Measurements from ENCODE around the gene DEAF1.

Gene DEAF1

GRCh38 chr11:611001-611996, 83.7 kb downstream of the DEAF1 start:
- DNase-seq (ENCODE audit: low read depth in 3 of 3), result no peak

GRCh38 chr11:610146-610801, 84.7 kb downstream of the DEAF1 start:
- no peak for DNase-seq (ENCODE audit: low read depth in 3 of 3)

GRCh38 chr11:609341-609811, 85.6 kb downstream of the DEAF1 start:
- no peak for DNase-seq (ENCODE audit: low read depth in 3 of 3)

GRCh38 chr11:608791-609251, 86.2 kb downstream of the DEAF1 start:
- DNase-seq (ENCODE audit: low read depth in 3 of 3), result no peak

- no peak for DNase-seq (ENCODE audit: low read depth in 3 of 3)
These were observed 86.9 kb downstream of the DEAF1 start for GRCh38 chr11:607971-608659.

GRCh38 chr11:607020-607780, 87.8 kb downstream of the DEAF1 start:
- DNase-seq (ENCODE audit: low read depth in 3 of 3), result no peak

- DNase-seq (ENCODE audit: low read depth in 3 of 3), result no peak
These were observed 88.8 kb downstream of the DEAF1 start for GRCh38 chr11:606245-606644.

- no peak for DNase-seq (ENCODE audit: low read depth in 3 of 3)
These were observed 89.5 kb downstream of the DEAF1 start for GRCh38 chr11:605286-606129.

GRCh38 chr11:603154-603553, 91.9 kb downstream of the DEAF1 start:
- no peak for DNase-seq (ENCODE audit: low read depth in 3 of 3)

GRCh38 chr11:601573-602245, 93.3 kb downstream of the DEAF1 start:
- no peak for DNase-seq (ENCODE audit: low read depth in 3 of 3)

- no peak for DNase-seq (ENCODE audit: low read depth in 3 of 3)
These were observed 96.9 kb downstream of the DEAF1 start for GRCh38 chr11:598005-598680.

GRCh38 chr11:597166-597725, 97.8 kb downstream of the DEAF1 start:
- no peak for DNase-seq (ENCODE audit: low read depth in 3 of 3)

GRCh38 chr11:596374-596773, 98.6 kb downstream of the DEAF1 start:
- no peak for DNase-seq (ENCODE audit: low read depth in 3 of 3)

- DNase-seq (ENCODE audit: low read depth in 3 of 3), result no peak
These were observed 99.6 kb downstream of the DEAF1 start for GRCh38 chr11:595400-595799.
